Stimulated activated CD8-positive, alpha-beta memory T cell treated with anti-CD3 and anti-CD28 coated beads, Interleukin-12 subunit alpha, Interleukin-12 subunit beta, amount 100 ng/mL, for 1 hour (primary cell): Measurements from ENCODE around the gene SHD.
"Not testable (repeated sequence)": the region's sequence is repeated elsewhere in the genome, so short reads cannot be mapped to it uniquely, and the experiment has no call there.

Source experiments
- DNase-seq: peaks from one replicate; pipeline ENCODE4 v3.0.0-alpha.2; 2020; ENCODE audit warnings: low read depth

SHD gene, protein sequence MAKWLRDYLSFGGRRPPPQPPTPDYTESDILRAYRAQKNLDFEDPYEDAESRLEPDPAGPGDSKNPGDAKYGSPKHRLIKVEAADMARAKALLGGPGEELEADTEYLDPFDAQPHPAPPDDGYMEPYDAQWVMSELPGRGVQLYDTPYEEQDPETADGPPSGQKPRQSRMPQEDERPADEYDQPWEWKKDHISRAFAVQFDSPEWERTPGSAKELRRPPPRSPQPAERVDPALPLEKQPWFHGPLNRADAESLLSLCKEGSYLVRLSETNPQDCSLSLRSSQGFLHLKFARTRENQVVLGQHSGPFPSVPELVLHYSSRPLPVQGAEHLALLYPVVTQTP

DNA sequence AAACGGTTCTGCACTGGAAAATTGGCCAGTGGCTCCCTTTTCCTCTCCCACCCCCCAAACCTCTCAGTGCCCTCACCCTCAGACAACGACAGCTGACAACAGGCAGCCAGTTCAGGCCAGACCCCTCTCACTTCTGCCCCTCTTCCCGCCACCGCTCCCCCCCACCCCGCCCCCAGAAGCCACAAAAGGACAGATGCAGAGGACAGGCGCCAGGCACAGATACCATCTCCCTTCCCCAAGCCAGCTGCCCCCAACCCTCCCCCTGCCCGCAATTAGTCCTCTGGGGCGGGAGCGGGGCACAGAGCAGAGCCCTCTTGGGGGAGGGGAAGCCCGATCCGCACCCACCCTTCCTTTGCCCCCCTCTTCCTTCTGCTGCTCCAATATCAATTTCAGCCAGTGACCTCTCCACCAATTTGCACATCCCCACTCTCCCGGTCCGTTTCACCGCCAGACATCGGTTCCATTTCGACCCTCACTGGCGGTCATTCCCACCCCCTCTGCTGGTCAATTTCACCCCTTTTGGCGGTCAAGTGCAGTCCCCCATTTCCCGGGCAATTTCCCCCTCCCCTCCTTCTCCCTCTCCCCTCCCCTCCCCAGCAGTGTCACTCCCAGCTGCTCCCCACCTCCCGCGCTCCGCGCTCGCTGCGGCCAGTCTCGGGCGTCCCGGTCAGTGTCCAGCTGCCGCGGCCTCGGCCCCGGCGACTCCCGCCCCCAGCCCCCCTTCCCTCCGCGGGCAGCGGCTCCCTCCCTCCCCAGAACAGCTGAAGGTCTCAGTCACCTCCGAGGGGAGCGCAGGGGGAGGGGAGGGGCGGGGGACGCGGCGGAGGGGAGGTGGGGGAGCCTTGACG lies at the start of gene SHD:
SHD (plus strand) TSS at position 848 of the 848 bp plus-strand sequence. CDS start 798 bp downstream, outside the sequence.
- no peak for DNase-seq

DNA sequence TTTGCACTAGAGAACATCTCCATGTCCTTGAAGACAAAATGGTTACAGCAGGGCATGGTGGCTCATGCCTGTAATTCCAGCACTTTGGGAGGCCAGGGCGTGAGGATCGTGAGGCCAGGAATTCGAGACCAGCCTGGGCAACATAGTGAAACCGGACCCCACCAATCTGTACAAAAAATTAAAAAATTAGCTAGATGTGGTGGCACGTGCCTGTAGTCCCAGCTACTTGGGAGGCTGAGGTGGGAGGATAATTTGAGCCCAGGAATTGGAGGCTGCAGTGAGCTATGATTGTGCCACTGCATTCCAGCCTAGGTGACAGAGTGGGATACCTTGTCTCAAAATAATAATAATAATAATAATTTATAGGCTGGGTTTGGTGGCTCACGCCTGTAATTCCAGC lies 48.8 kb upstream of the SHD start:
- DNase-seq, result not testable (repeated sequence)

DNA sequence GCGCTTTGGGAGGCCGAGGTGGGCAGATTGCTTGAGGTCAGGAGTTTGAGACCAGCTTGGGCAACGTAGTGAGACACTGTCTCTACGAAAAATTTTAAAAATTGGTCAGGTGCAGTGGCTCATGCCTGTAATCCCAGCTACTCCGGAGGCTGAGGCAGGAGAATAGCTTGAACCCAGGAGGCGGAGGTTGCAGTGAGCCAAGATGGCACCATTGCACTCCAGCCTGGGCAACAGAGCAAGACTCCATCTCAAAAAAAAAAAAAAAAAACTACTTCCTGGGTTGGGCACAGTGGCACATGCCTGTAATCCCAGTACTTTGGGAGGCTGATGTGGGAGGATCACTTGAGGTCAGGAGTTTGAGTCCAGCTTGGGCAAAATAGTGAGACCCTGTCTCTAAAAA lies 47.5 kb upstream of the SHD start:
- not testable (repeated sequence) for DNase-seq

DNA sequence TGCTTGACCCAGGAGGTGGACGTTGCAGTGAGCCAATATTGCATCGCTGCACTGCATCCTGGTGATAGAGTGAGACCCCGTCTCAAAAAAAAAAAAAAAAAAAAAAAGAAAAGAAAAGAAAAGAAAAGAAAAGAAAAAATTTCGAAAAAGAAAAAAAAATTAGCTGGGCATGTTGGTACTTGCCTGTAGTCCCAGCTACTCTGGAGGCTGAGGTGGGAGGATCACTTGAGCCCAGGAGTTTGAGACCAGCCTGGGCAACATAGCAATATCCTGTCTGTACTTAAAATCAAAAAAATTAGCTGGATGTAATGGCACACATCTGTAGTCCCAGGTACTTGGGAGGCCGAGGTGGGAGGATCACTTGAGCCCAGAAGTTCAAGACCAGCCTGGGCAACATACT lies 46.9 kb upstream of the SHD start:
- not testable (repeated sequence) for DNase-seq

DNA sequence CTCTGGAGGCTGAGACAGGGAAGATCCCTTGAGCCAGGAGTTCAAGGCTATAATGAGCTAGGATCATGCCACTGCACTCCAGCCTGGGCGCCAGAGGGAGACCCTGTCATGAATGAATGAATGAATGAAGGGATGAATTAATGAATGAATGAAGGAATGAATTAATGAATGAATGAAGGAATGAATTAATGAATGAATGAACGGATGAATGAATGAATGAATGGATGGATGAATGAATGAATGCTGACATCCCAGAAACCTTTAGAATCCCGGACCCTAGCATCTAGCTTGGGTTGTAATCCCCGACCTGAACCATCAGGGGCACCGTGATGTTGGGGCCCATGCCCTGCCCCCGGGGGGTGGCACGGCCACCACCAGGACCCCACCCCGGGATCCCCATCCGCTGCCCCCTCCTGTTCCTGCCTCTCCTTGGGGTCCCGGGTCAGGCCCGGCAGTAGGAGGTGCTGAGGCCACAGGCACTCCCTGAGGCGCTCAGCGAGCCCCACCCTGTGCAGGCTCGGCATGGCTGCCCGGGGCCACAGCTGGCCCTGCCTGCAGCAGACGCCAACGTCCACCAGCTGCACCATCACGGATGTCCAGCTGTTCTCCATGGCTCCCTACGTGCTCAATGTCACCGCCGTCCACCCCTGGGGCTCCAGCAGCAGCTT lies 46.3 kb upstream of the SHD start:
- no peak for DNase-seq

DNA sequence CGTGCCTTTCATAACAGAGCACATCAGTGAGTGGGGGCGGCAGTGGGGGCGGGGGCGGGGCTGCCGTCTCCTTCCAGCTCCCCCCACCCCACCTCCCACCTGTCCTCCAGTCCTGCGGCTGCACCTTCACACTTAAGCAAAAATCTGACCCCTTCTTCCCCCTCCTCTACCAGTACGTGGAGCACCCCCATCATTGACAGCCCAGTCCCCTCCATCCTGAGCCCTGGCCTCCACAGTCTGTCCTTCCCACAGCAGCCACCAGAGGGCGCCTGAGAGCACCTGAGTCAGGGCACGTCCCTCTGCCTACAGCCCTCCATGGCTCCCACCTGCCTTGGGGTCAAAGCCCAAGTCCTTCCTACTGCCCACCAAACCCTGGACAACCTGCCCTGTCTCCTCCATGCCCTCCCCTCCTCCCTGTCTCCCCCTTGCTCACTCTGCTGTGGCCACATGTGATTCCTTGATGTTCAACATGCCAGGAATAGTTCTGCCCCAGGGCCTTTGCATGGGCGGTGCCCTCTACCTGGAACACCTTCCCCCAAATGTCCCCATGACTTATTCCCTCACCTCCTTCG lies 45.7 kb upstream of the SHD start:
- peak; percentile 35 for DNase-seq

DNA sequence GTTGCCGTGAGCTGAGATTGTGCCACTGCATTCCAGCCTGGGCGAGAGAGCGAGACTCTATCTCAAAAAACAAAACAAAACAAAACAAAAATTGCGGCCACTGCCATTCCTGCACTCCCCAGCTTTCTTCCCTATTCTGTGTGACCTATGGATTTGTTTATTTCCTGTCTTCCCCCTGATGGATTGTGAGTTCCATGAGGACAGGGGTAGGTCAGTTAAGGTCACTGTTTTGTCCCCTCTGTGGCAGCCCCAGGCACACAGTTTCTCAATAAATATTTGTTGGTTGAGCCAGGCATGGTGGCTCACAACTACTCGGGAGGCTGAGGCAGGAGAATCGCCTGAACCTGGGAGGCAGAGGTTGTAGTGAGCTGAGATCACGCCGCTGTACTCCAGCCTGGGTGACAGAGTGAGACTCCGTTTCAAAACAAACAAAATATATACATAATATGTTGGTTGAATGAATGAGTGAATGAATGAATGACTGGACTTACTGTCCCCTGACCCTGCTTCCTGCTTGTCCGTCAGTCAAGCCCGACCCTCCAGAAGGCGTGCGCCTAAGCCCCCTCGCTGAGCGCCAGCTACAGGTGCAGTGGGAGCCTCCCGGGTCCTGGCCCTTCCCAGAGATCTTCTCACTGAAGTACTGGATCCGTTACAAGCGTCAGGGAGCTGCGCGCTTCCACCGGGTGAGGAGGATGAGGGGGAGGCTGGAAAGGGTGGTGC lies 44.8 kb upstream of the SHD start:
- DNase-seq, result no peak

DNA sequence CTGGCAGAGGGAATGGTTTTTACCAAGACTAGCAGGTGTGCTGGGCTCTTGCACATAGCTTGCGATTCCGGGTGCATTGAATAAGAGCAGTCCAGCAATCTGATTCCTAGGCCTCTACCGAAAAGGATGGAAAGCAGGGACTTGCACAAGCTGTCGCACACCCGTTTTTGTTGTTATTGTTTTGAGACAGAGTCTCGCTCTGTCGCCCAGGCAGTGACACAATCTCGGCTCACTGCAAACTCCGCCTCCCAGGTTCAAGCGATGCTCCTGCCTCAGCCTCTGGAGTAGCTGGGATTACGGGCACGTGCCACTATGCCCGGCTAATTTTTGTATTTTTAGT lies 44.2 kb upstream of the SHD start:
- DNase-seq, result no peak

DNA sequence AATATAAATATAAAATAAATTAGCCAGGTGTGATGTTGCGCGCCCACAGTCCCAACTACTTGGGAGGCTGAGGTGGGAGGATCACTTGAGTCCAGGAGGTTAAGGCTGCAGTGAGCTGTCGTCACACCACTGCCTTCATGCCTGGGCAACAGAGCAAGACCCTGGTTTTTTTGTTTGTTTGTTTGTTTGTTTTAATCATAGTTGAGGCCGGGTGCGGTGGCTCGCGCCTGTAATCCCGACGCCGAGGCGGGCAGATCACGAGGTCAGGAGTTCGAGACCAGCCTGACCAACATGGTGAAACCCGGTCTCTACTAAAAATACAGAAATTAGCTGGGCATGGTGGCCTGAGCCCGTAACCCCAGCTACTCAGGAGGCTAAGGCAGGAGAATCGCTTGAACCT lies 41.6 kb upstream of the SHD start:
- not testable (repeated sequence) for DNase-seq

DNA sequence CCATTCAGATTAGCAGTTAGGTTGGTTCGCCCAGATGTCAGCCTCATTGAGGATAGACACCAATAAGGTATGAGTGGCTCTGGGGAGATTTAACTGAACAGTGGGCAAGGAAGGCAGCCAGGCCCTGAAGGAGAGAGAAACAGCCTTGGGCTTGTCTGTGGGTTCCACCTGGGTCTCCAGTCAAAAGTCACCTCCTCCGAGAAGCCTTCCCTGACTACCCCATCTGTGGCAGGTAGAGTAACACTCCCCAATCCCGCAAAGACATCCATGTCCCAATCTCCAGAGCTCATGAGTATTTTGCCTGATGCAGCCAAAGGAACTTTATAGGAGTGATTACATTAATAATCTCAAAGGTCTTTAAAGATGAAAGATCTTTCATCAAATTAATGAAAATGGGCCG lies 40.2 kb upstream of the SHD start:
- no peak for DNase-seq

DNA sequence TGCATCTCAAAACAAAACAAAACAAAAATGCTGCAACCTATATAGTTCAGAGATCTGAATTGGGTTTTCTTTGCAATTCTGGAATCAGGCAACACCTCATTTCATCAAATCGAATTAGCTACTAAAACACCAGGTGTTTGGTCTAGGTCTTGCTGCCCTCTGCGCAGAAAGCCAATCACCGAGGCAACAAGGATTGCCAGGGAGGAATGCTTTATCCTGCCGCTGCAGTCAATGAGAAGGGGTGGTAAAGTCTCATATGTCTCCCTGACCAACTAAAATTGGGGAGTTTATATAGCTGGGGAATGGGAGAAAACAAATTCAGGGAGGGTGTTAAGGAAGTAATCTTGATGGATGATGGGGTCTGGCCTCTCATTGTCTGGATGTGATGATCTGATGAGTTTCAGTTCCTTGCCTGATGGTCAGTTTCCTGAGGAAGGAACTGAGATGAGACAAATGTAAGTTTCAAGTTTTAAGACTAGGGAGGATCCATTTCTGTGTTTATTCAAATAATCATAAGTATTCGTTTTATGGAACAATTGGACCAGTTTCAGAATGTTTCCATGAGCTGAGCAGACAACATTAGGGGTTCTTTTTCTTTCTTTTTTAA lies 37.1 kb upstream of the SHD start:
- DNase-seq, result no peak

DNA sequence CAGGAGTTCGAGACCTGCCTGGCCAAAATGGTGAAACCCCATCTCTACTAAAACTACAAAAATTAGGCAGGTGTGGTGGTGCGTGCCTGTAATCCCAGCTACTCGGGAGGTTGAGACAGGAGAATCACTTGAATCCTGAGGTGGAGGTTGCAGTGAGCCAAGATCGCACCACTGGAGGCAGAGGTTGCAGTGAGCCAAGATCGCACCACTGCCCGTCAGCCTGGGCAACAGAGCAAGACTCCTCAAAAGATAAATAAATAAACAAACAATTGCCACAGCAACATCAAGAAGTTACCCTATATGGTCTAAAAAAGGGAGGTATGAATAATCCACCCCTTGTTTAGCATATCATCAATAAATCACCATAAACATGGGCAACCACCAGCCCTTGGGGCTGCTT lies 33.1 kb upstream of the SHD start:
- not testable (repeated sequence) for DNase-seq

DNA sequence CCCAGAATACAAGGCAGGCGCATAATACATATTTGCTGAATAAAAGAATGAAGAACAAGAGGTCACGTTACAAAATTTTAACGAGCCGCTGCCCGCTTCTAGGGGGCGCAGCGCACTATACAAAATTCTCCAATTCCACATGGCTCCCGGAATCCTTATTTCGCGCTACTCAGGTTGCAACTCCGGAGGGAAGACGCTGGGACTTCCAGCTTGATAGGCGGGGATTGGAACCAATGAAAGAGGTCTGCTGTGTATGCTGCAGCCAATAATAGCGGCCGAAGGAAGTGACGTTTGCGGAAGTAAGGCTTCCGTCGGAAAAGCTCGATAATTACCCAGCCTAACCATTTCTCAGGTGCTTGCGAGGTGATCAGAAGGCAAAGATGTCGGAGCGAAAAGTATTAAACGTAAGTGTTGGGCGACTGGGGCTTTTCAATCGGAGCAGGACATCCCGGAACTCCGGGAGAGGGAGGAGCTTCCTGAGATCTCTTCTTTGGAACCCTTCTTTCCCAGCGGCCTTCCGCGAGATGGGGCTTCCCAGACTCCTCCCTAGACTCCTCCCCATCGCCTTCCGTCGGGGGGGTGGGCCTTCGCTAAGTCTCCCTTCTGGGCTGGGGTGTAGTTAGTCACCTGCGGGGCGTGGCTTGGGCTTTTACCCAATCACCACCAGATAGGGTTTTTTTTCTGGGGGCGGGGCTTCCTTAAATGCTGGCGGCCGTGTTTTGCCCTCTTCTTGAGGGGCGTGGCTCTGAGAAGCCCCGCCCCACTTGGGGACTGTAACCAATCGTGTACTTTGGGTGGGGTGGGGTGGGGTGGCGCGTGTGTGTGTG lies 32.1 kb upstream of the SHD start, which contains the start of gene YJU2:
YJU2 (plus strand) TSS at position 314 of the 827 bp plus-strand sequence; CDS start at position 381, 67 bp downstream.
- DNase-seq, result peak; percentile 97

DNA sequence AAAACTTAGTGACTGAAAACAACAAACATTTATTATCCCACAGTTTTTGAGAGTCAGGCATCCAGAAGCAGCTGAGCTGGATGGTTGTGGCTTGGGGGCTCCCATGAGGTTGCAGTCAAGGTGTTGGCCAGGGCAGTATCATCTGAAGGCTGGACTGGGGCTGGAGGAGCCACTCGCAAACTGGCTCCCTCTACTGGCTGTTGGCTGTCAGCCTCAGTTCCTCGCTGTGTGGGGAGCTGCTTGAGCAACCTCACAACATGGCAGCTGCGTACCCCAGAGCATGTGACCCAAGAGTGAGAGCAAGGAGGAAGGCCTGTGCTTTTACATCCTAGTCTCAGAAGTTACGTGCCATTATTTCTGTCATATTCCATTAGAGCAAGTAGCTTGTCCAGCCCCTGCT lies 22.5 kb upstream of the SHD start:
- no peak for DNase-seq

DNA sequence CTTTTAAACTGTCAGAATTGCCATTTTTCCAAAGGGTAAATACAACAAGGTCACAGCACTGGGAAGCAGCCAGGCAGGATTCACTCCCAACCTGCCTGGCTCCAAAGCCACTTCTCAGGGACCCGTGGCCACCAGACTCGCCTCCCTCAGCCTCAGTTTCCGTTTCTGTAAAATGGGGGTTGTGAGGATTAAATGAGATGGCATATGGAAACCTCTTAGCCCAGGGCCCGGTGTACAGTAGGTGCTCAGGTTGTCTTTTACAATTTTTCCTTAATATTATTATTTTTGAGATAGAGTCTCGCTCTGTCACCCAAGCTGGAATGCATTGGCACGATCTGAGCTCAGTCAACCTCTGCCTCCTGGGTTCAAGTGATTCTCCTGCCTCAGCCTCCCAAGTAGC lies 22.0 kb upstream of the SHD start:
- DNase-seq, result no peak

DNA sequence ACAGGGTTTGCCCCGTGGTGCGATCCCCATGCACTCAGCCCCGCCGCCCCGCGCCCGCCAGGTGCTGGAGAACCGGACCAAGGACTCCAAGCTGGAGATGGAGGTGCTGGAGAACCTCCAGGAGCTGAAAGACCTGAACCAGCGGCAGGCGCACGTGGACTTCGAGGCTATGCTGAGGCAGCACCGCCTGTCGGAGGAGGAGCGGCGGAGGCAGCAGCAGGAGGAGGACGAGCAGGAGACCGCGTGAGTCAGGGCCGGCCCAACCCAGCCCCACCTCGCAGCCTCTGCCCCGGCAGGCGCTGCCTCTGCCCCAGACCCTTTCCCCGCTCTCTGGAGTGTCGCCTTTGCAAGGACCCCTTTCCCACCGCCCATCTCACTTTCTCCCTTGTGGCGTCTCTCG lies 20.9 kb upstream of the SHD start:
- no peak for DNase-seq

DNA sequence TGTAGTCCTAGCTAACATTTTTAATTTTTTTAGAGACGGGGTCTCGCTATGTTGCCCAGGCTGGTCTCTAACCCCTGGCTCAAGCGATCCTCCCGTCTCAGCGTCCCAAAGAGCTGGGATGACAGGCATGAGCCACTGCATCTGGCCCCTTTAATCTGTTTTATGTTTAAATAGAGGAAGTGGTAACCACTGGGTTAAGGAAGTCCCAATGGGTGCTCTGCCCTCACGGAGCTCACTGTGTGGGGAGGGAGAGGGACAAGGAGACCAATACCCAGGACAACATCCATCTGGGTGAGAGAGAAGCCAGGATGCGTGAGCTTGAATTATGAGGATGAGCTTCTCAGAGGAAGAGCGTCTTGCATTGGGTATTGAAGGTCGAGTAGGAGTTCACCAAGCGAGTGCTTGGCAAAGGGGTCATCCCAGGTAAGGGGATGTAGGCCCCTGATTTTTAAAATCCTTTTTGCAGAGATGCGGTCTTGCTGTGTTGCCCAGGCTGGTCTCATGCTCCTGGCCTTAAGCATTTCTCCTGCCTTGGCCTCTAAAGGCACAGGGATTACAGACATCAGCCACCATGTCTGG lies 18.4 kb upstream of the SHD start:
- no peak for DNase-seq

DNA sequence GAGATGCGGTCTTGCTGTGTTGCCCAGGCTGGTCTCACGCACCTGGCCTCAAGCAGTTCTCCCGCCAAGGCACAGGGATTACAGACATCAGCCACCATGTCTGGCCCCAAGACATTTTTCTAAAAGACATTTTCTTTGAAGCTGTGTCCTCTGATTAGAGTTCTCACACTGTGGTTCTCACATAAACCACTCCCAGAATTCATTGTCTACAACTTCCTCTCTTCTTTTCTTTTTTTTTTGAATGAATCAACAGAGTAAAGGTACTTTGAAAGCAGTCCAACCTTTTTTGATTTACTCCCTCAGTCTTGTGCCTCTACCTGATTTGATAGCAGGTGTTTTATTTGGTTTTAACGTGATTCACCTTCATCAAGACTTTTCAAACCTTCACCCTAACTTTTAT lies 14.3 kb upstream of the SHD start:
- no peak for DNase-seq

DNA sequence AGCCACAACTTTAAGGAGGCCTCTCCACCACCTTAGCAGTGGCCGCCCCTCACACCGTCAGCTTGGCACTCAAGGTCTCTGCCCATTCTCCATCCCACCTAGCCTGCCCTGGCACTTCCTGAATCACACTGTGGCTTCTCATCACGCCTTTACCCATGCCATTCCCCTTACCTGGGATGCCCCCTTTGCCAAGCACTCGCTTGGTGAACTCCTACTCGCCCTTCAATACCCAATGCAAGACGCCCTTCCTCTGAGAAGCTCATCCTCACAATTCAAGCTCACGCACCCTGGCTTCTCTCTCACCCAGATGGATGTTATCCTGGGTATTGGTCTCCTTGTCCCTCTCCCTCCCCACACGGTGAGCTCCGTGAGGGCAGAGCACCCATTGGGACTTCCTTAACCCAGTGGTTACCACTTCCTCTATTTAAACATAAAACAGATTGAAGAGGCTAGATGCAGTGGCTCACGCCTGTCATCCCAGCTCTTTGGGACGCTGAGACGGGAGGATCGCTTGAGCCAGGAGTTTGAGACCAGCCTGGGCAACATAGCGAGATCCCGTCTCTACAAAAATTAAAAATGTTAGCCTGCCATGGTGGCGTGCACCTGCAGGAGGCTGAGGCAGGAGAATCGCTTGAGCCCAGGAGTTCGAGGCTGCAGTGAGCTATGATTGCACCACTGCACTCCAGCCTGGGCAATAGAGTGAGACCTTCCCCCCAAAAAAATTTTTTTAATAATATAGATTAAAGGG lies 12.6 kb upstream of the SHD start:
- DNase-seq, result no peak
